DOHH2 (cell line): ENCODE results near the gene ANK2.

ENCODE experiments used
- H3F3A ChIP-seq: fragments of 200-600 bp; sonication (generic), shearing (Covaris generic); 2 replicates; pipeline ENCODE4 v1.6.0; 2016; ENCODE audit warnings: antibody characterized with exemption, mild to moderate bottlenecking; ENCODE audit not compliant: control insufficient read depth, insufficient read depth
- H3K27ac ChIP-seq: fragments of 200-600 bp; sonication (generic); 2 replicates; pipeline ENCODE4 v1.5.1; 2014; ENCODE audit warnings: low read depth, mild to moderate bottlenecking, low read length, moderate library complexity
- H3K27me3 ChIP-seq: fragments of 200-600 bp; sonication (generic); 2 replicates; pipeline ENCODE4 v1.6.1; 2014; ENCODE audit warnings: mild to moderate bottlenecking, low read length, mixed read lengths; ENCODE audit not compliant: control insufficient read depth
- H3K36me3 ChIP-seq: fragments of 200-600 bp; sonication (generic); 2 replicates; pipeline ENCODE4 v1.6.1; 2014; ENCODE audit warnings: mild to moderate bottlenecking, low read length, moderate library complexity, mixed read lengths; ENCODE audit not compliant: control insufficient read depth
- H3K4me1 ChIP-seq: fragments of 200-600 bp; sonication (generic); 2 replicates; pipeline ENCODE4 v1.6.1; 2014; ENCODE audit warnings: mild to moderate bottlenecking, low read length, mixed read lengths; ENCODE audit not compliant: control insufficient read depth
- H3K4me2 ChIP-seq: fragments of 200-600 bp; sonication (generic); 2 replicates; pipeline ENCODE4 v1.6.0; 2014; ENCODE audit warnings: mild to moderate bottlenecking, low read length, moderate library complexity
- H3K4me3 ChIP-seq: fragments of 200-600 bp; sonication (generic); 2 replicates; pipeline ENCODE4 v1.5.1; 2014; ENCODE audit warnings: mild to moderate bottlenecking, low read length, mixed read lengths
- H3K79me2 ChIP-seq: fragments of 200-600 bp; sonication (generic); 2 replicates; pipeline ENCODE4 v1.6.1; 2014; ENCODE audit warnings: mild to moderate bottlenecking, low read length, mixed read lengths; ENCODE audit not compliant: control insufficient read depth
- H3K9me2 ChIP-seq: fragments of 200-600 bp; sonication (generic); replicated peaks from 2 replicates; pipeline ENCODE4 v1.6.1; 2014; ENCODE audit warnings: mild to moderate bottlenecking, low read length, mixed read lengths; ENCODE audit not compliant: control insufficient read depth
- H3K9me3 ChIP-seq: fragments of 200-600 bp; sonication (generic); 2 replicates; pipeline ENCODE4 v1.6.1; 2014; ENCODE audit warnings: antibody characterized with exemption, low read length, mixed read lengths; ENCODE audit not compliant: control insufficient read depth, insufficient read depth
- H4K20me1 ChIP-seq: fragments of 200-600 bp; sonication (generic); 2 replicates; pipeline ENCODE4 v1.6.0; 2014; ENCODE audit warnings: low read depth, mild to moderate bottlenecking, antibody characterized with exemption, low read length, moderate library complexity; ENCODE audit not compliant: control insufficient read depth, insufficient read depth
- CTCF ChIP-seq: fragments of 200-600 bp; sonication (generic); IDR thresholded peaks from one replicate; pipeline ENCODE4 v1.5.1; 2014; ENCODE audit warnings: antibody characterized with exemption, mild to moderate bottlenecking, low read depth, low read length; ENCODE audit not compliant: poor library complexity, severe bottlenecking
- EZH2phosphoT487 ChIP-seq: fragments of 200-600 bp; sonication (generic); IDR thresholded peaks from 2 replicates; pipeline ENCODE4 v1.6.1; 2017; ENCODE audit warnings: borderline replicate concordance, mild to moderate bottlenecking, antibody characterized with exemption, low read length, moderate library complexity, mixed read lengths

ANK2 gene

DNA sequence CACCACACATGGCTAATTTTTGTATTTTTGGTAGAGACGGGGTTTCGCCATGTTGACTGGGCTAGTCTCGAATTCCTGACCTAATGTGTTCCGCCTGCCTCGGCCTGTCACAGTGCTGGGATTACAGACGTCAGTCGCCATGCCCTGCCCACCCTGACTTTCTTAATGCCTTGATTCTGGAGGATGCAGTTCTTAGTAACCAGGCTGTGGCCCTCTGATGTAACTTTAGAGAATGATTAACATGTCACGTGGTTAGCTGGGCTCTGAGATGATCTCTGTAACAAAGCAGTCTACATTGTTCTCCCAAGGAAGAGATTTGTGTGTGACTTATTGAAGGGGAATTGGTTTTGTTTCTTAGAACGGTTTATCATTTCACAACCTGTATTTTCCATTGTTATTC is 30.6 kb downstream of the ANK2 start:
- Histone ChIP-seq H3K27me3 (no peaks in the 10 kb centered on the region; the same call in 1 of the 2 replicates), H3K36me3 (no peaks in the 10 kb centered on the region), H3K4me3 (no peak overlapping the region), H4K20me1 (no peaks in the 10 kb centered on the region), H3K9me3 (no peaks in the 10 kb centered on the region), H3K4me2 (no peak overlapping the region), H3K79me2 (no peaks in the 10 kb centered on the region), H3F3A (no peaks in the 10 kb centered on the region), H3K27ac (no peak overlapping the region), H3K4me1 (peaks cover 5% of the 10 kb centered on the region), H3K9me2 (no peaks in the 10 kb centered on the region)
- TF ChIP-seq EZH2phosphoT487 (no peak), CTCF (no peak)

DNA sequence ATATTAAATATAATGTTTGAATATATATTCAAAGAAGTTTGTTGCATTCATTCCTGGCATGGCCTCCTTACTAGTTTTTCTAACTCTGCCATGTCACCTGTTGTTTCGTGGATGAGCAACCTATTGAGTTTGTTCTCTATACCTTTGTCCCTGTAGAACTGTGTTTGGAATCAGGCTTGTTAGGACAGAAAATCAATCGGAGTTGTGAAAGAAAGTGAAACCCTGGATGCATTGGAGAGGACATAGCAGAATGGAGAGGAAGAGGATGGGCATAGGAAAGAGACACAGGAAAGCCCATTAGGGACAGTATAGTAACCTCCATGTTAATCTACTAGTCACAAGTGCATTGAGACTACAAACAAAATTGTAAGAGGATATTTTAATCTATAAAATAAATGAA is 31.2 kb downstream of the ANK2 start:
- no peak overlapping the region for H3K4me3 ChIP-seq
- TF ChIP-seq EZH2phosphoT487 (no peak), CTCF (no peak)
- no peak overlapping the region for H3K27ac ChIP-seq
- H3F3A ChIP-seq: no peaks in the 10 kb centered on the region
- no peaks in the 10 kb centered on the region for H3K79me2 ChIP-seq
- no peaks in the 10 kb centered on the region for H3K9me2 ChIP-seq
- H3K4me2 ChIP-seq: no peak overlapping the region
- peaks cover 5% of the 10 kb centered on the region for H3K4me1 ChIP-seq
- no peaks in the 10 kb centered on the region; the same call in 1 of the 2 replicates for H3K27me3 ChIP-seq
- no peaks in the 10 kb centered on the region for H3K36me3 ChIP-seq
- H4K20me1 ChIP-seq: no peaks in the 10 kb centered on the region
- no peaks in the 10 kb centered on the region for H3K9me3 ChIP-seq

GRCh38 chr4:113083346-113083745 is 33.9 kb downstream of the ANK2 start:
- no peaks in the 10 kb centered on the region for H3F3A ChIP-seq
- H3K4me3 ChIP-seq: no peak overlapping the region
- peaks cover 5% of the 10 kb centered on the region; the same call in 1 of the 2 replicates for H3K27me3 ChIP-seq
- H3K4me2 ChIP-seq: no peak overlapping the region; the same call in 1 of the 2 replicates
- H3K79me2 ChIP-seq: no peaks in the 10 kb centered on the region
- TF ChIP-seq CTCF (no peak), EZH2phosphoT487 (no peak)
- H4K20me1 ChIP-seq: no peaks in the 10 kb centered on the region
- no peaks in the 10 kb centered on the region for H3K9me2 ChIP-seq
- H3K9me3 ChIP-seq: no peaks in the 10 kb centered on the region
- no peak overlapping the region for H3K27ac ChIP-seq
- peaks cover 5% of the 10 kb centered on the region for H3K4me1 ChIP-seq
- no peaks in the 10 kb centered on the region for H3K36me3 ChIP-seq

- Histone ChIP-seq H3K9me3 (no peaks in the 10 kb centered on the region), H3F3A (no peaks in the 10 kb centered on the region), H3K27ac (no peak overlapping the region), H3K79me2 (no peaks in the 10 kb centered on the region), H3K4me1 (peaks cover 5% of the 10 kb centered on the region), H3K36me3 (no peaks in the 10 kb centered on the region), H3K27me3 (peaks cover 7% of the 10 kb centered on the region; the same call in 1 of the 2 replicates), H3K9me2 (no peaks in the 10 kb centered on the region), H4K20me1 (no peaks in the 10 kb centered on the region), H3K4me3 (no peak overlapping the region), H3K4me2 (no peak overlapping the region)
- TF ChIP-seq CTCF (no peak), EZH2phosphoT487 (no peak)
Measured at GRCh38 chr4:113086172-113086695, 36.8 kb downstream of the ANK2 start.
